Measurements from ENCODE around the gene RCN1.
"Not testable (repeated sequence)": the region's sequence is repeated elsewhere in the genome, so short reads cannot be mapped to it uniquely, and the experiment has no call there.

RCN1 gene

GRCh38 chr11:32079553-32079952 lies 11.3 kb upstream of the RCN1 start:
- no peak for DNase-seq (ENCODE audit: low read depth)

DNA sequence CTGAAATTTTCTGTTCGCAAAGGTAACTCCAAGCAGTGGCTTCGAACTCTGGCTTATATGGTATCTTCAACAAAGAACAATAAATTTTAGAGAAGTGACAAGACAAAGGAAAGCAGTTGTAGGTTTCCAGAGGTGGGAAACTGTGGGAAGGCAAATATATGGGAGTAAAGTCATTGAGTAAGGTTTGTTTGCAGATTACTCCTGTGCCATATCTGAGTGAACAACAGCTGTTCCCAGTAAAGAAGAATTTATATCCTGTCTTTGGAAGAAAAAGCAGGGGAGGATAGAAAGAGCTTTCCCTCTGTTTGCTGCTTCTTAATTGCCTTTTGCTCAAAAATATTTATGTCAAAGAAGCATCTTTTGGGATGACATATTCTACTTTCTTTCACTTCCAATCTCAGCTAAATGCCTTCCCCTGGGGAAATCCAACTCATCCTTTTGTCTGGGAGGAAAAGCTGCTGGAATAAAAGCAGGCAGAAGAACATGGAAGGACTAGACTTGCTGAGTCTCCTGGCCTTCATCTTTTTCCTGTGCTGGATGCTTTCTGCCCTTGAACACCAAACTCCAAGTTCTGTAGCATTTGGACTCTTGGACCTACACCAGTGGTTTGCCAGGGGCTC lies 10.4 kb upstream of the RCN1 start:
- DNase-seq (ENCODE audit: low read depth), result no peak

DNA sequence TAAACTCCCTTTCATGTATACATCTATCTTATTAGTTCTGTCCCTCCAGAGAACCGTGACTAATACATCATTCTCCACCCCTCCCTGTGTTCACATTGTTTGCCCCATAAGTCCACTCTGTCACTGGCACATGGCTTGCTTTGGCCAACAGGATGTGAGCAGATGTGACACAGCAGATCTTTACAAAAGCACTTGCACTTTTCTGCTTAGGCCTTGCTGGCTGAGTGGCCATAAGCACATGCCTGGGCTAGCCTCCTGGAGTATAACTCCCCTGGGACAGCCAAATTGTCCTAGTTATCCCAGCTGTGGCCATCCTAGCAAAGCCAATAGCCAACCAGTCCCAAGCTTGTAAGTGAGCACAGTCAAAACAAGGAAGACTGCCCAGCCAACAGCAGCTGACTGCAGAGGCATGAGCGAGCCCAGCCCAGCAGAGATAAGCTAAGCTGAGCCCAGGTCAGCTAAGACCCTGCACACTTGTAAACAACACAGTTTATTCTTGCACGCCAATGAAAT lies 9.7 kb upstream of the RCN1 start:
- DNase-seq (ENCODE audit: low read depth), result no peak

DNA sequence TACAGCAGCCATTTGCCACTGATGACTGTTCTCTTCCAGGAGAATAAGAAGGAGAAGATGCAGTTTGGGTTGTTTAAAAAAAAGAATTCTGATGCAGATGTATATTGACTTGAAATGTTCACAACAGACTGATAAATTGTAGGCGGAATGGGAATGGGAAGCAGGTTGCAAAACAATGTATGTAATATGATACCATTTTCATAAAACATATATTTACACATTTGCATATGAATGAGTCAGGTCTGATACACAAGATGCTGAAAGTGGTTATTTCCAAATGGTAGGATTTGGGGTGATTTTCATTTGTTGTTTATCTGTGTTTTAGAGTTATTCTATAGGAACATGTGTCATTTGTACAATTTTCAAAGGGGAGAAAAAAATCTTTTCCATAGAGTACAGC lies 9.0 kb upstream of the RCN1 start:
- DNase-seq (ENCODE audit: low read depth), result no peak

DNA sequence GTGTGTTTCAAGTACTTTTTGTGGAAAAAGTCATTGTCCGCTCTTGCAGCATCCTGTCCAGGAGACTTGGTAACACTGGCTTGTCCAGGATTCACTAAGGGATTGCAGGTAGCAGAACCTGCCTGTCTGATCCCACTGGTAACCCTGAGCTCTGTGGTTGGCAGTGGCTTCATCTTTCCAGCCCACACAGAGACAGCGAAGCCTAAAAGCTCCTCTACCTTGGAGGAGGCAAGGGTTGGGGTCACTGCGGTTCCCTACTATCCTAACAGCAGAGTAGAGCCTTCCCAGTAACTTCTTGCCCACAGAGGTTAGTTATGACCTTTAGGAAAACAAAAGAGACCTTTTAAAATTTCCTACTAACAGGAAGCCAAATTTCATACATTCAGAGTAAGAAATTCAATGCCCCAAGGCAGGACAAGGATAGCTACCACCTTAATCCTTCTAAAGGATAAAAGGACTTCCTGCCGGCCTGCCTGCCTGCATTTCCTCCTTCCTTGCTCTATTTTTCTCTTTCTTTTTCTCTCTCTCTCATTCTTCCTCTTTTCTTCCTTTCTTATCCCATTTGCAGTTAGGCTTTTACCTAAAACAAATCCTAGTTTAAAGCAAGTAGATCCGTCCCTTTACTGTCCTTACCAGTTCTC lies 8.4 kb upstream of the RCN1 start:
- no peak for DNase-seq (ENCODE audit: low read depth)

DNA sequence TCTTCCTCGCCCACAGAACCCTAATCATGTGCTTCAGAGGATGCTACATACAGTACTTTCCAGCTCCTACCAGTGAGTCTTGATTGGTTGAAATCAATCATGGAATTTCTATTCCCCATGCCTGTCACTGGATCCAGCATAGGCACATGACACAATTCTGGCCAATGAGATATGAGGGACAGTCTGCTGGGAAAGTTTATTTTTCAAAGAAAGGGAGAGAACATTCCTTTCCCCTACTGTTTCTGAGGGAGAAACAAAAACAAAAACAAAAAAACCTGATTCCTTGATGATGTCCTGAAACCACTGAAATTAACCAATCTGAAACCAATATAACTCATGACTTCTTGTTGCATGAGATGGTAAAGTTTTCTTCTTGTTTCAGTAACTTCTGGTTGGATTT lies 3.3 kb upstream of the RCN1 start:
- no peak for DNase-seq (ENCODE audit: low read depth)

DNA sequence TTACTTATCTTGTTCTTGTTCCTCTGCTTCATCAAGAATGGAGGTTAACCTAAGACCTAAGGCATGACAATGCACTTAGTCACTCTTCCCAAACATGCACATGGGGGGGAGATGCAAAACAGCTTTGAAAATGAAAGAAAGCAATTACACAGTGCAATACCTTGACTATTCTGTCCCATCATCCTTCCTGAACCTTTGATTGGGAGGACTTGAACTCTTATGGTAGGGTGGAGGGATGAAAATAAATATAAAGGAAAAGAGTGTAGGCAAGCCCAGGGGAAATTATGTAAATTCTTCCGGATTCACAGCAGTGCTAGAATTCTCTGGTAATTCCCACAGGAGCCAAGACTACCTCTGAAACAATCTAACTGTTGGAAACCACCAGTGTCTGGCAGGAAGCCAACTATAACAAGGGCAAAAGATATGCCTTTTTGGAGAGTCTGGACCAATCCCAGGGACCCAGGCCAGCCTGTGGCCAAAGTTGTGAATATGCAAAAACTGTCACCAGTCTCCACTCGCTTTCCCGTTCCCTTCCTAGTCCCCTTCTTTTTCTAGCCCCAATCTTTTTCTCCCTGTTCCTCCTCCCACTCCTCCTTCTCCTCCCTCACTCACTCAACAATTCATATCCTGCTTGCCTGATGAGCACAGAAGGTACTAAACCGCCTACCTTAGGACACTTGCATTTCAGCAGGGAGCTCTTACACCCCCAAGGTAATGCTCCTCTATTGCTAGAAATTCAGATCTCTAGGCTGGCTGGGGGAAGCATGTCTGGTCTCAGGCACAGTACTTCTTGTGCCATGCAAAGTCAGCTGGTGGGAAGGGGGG lies 2.5 kb upstream of the RCN1 start:
- no peak for DNase-seq (ENCODE audit: low read depth)

DNA sequence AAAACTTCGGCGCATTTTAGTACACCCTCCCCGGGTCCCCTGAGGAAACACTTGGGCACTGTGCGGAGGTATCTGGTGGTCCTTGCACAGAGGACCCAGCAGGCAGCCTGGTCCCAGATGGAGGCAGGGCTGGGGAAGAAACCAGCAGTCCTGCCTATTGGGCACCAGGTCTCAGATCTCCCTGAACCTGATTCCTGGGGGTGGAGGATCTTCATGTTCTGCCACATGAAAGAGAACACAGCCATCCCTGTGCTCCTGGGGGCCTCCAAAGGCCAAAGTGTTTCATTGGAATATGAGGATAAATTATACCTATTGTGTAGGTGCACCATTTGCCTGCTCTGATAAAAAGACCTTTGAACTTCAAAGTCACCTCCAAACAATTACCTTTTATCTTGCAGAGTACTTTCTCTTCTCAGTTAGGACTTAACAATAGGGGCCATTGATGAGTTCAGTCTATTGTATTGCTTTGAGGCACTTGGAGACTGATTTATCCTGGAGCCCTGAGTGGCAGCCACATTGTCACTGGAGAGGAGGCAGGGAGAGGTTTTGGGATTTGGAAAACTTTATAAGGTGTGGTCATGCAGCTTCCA lies 1.8 kb downstream of the RCN1 start:
- DNase-seq (ENCODE audit: low read depth), result no peak

GRCh38 chr11:32094923-32095322 lies 4.0 kb downstream of the RCN1 start:
- DNase-seq (ENCODE audit: low read depth), result no peak

DNA sequence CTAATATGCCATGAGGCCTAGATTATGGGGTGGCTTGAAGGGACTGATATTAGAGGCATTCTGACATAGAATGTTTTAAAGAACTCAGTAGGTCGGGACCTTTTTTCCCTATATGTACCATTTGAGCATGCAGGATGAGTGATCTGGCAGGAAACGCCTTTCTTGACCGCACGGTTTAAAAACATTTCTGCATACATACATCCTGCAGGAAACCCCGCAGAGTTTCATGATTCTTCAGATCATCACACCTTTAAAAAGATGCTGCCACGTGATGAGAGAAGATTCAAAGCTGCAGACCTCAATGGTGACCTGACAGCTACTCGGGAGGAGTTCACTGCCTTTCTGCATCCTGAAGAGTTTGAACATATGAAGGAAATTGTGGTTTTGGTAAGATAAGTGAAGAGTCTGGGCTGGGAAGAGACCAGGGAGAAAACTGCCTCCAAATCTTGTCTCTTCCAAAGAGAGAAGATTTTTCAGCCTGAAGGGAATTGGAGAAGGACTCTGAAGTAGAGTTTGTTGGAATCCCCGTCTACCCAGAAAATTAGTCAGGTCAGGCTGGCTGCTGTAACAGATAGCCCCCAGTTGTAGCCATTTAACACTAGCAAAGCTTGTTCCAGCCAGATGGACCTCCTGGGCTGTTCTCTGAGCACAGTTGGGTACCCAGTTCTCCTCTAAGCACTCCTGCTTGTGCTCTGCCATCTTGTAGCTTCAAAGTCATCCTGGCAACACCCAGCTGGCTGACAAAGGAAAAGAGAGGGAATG lies 7.4 kb downstream of the RCN1 start:
- DNase-seq (ENCODE audit: low read depth), result no peak

DNA sequence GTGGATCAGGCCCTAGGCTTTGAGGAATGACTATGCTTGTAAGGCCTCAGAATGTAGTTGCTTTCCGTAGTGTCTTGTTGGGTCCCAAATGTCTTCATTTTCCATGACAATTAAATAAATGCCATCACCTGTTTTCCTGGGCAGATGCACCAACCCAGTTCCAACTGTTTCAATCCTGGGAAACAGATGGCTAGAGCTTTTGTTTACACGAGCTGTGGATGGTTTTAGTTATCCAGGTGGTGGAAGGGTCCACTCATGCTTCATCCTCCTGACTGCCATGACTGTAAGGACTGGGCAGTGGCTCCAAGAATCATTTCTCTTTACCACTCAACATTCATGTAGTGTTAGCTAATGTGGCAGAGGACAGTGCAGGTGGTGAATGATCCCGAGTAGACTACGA lies 8.6 kb downstream of the RCN1 start:
- no peak for DNase-seq (ENCODE audit: low read depth)

GRCh38 chr11:32100495-32100894 lies 9.6 kb downstream of the RCN1 start:
- no peak for DNase-seq (ENCODE audit: low read depth)

GRCh38 chr11:32101791-32102190 lies 10.9 kb downstream of the RCN1 start:
- DNase-seq (ENCODE audit: low read depth), result no peak

DNA sequence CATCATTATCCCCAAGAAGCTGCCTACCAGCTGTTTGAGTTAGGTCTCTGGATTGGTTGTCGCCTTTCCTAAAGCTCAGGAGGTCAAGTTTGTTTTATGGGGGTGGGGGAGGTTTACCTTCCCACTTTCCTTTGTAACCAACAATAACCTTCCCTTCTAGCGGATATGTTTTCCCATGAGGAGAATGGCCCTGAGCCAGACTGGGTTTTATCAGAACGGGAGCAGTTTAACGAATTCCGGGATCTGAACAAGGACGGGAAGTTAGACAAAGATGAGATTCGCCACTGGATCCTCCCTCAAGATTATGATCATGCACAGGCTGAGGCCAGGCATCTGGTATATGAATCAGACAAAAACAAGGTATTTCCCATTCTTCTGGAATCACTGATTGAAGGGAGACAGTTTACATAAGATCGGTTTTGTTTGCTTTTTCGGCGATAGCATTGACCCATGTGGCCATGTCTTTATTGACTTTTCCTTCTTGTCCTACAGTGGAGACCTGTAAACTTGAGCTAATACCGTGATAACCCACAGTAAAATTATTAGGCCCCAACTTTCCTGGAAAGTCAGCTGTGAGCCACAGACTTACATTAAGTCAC lies 12.3 kb downstream of the RCN1 start:
- DNase-seq (ENCODE audit: low read depth), result not testable (repeated sequence)

DNA sequence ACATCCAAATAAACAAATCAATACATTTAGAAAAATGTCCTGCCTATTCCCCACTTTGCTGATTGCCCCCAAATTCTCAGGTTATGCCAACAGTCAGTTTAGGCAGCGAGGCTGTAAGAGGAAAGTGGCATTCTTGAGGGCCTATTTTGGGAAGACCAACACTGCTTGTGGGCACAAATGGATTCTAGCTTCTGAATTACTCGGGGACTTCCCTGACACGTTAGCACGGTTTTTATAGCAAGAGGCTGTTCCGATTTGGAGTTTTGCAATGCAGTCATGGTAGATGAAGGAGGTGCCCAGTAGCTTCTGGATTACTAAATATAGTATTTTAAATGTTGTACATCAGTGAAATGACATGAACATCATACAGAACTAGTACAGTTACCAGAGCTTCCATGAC lies 13.1 kb downstream of the RCN1 start:
- DNase-seq (ENCODE audit: low read depth), result no peak

- no peak for DNase-seq (ENCODE audit: low read depth)
These were observed 15.1 kb downstream of the RCN1 start for GRCh38 chr11:32105871-32106560.

- no peak for DNase-seq (ENCODE audit: low read depth)
These were observed 16.8 kb downstream of the RCN1 start for GRCh38 chr11:32107647-32108046.

- DNase-seq (ENCODE audit: low read depth), result no peak
These were observed 17.7 kb downstream of the RCN1 start for GRCh38 chr11:32108576-32108975.

- DNase-seq (ENCODE audit: low read depth), result no peak
These were observed 18.3 kb downstream of the RCN1 start for GRCh38 chr11:32109138-32109537.

DNA sequence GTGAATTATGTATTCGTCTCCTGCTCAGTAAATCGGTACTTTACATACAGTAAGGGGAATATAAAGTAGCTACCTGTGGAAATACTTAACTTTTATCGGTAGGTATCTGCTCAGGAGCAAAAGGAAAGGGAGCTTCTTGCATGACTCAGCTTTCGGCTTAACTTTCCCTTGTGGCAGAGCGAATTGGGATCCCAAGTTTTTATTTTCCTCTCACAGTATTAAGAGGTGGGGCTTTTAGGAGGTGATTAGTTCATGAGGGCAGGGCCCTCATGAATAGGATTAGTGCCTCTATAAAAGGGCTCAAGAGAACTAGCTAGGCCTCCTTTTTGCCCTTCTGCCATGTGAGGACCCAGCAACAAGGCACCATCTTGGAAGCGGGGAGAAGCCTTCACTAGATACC lies 18.7 kb downstream of the RCN1 start:
- no peak for DNase-seq (ENCODE audit: low read depth)

DNA sequence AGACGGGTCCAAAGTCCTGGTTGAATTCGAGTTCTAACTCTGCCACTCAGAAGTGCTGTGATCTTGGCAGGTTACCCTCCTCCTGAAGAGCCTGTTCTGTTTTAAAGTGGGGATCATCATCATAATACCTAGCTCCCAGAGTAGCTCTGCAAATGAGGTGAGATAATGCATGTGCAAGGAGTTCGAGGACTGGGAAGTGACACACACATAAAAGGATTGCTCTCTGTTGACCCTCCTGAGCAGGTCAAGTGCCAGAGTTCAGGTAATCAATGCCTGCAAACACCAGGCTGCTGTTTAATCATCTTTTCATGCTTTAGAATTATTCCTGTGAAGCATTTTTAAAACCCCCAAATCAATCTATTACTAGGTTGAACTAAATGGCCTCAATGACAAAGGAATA lies 19.9 kb downstream of the RCN1 start:
- DNase-seq (ENCODE audit: low read depth), result no peak

All from stimulated activated CD8-positive, alpha-beta memory T cell treated with anti-CD3 and anti-CD28 coated beads, Interleukin-4, amount 100 ng/mL, for 24 hours (primary cell).